HG03571 (cell line): Measurements from ENCODE around the gene NKAIN4.
"Not testable (repeated sequence)": the region's sequence is repeated elsewhere in the genome, so short reads cannot be mapped to it uniquely, and the experiment has no call there.

Experiments used
- ATAC-seq: cut with Tn5 transposase; IDR thresholded peaks from one replicate; pipeline ENCODE4 v1.9.1; 2021; ENCODE audit not compliant: unreplicated experiment

Gene NKAIN4

DNA sequence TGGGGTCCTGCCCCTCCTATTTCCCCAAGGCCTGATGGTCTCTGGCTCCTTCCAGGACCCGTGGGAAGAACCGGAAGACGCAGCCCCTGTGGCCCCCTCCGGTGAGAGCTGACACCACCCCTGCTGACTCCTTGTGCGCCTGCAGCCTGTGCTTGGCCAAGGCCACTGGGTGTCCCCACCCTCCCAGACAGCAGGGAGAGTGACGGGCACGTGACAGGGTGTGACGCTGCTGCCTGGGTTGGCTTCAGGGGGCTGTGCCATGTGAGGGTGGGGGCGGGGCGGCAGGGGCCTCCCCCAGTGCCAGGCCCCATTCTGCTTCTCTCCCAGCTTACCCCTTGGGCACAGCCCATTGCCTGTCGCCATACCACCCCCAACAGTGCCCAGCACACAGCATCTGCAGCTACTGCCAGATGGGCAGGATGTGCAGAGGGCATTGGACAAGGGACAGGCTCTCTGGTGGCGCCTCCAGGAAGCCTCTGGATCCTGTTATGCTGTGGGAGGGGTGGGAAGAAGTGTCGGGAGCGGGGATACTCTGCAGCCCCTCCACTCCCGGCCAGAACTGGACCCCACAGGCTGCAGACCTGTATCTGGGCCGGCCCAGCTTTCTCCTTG lies 15.6 kb downstream of the NKAIN4 start:
- ATAC-seq, result no peak

DNA sequence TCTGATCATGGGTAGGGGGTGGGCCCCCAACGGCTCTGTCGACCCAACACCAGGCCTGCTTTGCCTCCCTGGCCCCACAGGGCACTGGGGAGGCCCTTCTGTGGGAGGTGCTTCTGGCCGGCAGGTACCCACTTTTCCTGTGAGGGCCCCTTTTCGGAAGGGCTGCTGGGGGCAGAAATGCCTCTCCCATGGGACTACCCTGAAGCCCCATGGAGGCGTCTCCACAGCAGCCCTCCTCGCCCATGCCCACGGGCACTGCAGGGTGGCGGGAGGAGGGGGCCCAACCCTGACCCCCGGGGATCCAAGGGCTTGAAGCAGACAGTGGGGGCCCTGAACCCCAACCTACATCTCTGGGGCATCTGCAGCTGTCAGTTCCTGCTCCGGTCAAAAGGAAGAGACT lies 16.2 kb downstream of the NKAIN4 start:
- no peak for ATAC-seq

DNA sequence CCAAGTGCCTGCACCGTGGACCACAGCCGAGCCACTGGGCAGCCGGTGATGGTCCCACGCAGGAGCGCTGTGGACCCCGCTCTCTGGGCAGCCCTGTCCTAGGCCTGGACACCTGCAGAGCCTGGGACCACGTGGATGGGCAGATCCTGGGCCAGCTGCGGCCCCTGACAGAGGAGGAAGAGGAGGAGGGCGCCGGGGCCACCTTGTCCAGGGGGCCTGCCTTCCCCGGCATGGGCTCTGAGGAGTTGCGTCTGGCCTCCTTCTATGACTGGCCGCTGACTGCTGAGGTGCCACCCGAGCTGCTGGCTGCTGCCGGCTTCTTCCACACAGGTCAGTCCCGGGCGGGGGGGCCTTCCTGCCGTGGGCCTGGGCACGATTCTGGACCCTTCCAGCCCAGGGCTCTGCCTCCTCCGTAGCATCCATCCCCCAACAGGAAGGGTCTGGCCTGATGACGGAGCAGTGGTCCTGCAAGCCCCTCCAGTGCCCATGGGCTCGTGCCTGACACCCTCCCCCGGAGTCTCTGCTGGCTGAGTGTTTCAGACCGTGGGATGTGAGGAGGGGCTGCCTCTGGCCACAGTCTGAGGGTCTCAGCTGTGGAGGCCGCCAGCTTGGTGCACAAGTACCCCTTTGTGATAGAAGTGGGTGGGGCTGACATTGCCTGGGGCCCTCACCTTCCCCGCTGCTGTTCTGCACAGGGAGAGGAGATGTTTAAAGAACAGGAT lies 18.0 kb downstream of the NKAIN4 start:
- no peak for ATAC-seq

DNA sequence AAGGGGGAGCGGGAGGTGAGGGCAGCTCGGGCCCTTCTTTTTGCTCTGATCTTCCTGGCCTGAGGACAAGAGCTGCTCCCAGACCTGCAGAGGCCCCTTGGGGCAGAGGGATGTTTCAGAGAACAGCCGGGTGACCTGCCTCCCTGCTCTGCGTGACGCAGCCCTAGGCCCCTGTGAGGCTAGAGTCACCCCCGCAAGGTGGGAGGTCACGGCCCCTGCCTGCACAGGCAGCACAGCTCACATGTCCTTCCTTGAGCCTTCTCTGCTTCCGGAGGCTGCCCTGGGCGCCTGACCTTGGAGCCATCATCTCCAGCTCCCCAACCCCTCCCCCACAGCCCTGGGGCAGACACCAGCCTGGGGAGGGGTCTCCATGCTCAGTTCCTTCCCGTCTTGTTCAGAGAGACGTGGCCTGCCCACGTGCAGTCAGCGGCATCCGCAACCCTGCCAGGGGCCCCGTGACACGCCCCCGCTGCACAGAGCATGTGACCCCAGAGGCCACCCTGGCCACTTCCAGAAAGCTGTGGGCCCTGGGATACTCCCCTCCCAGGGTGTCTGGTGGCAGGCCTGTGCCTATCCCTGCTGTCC lies 18.8 kb downstream of the NKAIN4 start, which contains the start of gene BIRC7:
Gene BIRC7 (plus strand): TSS at position 507 of the 585 bp plus-strand sequence. CDS start 192 bp downstream, outside the sequence.
- no peak for ATAC-seq

DNA sequence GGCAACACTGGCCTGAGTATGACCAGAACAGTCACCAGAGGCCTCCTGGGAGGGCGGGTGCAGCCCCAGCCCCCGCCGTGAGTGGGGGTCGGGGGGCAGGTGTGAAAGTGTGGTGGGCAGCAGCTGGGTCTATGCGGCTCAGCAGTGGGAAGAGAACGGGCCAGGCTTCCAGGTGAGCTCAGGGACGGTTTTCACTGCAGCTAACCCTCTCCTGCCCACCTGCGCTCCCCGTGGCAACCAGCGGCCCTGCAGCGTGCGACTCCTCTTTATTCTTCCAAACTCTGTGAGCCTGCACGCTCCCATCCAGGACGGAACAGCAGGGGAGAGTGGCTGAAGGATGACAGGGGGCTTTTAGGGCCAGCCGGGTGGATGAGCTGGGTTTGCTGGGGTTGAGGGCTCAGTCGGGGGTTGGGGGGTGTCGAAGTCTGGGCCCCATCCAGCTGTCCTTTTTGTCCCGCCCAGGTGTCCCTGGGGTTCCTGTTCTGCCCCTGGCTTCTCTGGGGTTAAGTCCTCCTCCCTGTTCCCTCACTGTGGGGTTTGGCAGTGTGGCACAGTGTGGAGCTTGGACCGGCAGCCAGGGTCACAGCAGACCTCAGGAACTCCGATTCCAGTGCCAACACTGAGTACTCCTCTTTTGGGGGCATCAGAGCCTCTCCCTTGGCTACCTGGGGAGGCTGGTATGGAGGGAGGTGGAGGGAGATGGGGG lies 19.4 kb downstream of the NKAIN4 start:
- no peak for ATAC-seq

DNA sequence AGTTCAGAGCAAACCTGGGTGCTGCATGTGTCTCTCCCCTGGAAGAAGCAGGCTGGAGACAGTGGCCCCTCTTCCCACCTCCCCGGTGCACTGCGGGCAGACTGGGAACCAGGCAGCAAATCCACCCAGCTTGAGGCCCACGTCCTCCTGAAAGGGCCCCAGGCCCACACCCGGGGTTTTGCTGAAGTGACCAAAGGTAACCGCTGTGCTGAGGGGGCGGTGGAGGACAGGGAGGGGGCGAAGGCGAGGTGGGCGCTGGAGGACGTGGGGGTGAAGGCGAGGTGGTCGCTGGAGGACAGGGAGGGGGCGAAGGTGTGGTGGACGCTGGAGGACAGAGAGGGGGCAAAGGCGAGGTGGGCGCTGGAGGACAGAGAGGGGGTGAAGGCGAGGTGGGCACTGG lies 20.3 kb downstream of the NKAIN4 start:
- no peak for ATAC-seq

DNA sequence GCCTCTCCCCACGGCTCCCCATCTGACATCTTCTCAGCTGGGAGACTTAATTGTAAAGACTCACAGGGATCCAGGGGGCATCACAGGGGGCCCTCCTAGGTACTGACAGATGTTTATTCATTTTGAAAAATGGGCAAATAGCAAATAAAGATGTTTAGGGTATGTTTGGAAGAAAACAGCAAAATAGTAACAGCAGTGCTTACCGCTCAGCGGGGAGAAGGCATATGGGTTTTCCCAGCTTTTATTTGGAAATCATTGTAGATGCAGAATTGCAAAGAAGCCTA lies 21.3 kb downstream of the NKAIN4 start:
- no peak for ATAC-seq

DNA sequence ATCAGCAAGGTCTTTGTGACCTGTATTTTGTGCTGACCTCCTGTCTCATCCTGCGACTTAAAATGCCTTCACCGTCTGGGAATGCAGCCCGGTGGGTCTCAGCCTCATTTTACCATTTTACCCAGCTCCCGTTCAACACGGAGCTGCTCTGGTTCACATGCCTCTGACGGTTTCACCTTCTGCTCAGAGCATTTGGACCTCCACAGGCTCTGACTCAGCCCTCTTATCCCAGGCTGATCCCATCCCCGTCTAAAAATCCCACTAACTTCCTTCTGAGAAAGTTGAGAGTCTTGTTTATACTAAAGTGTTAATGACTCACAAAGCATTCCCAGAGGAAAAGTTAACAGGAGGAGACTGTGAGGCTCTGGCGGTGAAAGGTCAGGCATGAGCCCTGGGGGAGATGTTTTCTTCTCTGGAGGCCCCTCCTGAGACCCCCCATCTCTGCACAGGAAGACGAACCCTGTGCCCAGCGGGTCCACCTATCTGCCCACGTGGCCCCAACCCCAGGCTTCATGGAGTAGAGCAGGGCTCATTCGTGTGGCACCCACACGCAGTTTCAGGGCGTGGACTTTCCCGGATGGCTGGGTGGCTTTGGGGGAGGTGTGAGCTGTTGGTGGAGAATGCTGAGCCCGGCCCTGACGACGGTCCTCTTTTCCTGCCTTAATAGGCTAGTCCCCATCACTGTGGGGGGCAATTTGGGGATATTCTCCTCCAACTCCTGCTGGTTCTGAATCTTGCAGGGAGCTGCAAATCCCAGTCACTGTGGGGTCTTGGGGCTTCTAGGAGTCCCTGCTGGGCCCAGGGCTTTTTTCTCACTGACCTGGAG lies 21.8 kb downstream of the NKAIN4 start:
- ATAC-seq, result no peak

DNA sequence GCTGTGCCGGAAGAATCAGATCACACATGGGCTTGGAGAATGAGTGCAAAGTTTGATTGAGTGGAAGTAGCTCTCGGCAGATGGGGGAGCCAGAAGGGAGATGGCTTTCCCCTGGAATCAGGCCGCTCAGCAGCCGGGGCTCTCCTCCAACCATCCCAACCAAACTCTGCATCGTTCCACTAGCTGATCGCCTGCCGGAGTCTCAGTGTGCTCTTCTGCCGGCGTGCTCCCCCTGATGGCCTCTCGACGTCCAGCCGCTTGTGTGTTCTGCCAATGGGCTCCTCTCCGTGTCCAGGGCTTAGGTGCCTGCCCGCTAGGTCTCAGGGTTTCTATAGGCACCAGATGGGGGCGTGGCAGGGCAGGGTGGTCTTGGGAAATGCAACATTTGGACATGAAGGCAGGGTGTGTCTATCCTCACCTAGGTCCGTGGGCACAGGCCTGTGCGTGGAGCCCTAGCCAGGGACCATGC lies 23.4 kb downstream of the NKAIN4 start:
- ATAC-seq, result no peak

DNA sequence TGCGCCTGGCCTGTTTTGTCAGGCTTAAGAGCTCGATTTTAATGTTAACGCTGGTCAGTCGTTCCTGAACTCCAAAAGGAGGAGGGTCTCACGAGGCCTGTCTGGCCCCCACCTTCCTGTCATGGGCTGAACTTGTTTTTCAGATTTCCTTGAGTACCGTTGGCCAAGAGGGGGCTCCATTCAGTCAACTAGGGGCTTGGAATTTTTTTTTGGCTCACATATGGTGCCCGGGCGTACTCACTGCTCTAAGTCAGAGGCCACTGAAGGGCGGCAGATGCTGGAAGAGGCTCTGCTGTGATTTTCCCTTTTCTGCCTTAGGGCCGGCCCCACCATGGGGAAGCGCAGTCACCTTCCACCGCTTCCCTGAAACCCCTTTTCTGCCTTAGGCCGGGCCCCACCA lies 25.5 kb downstream of the NKAIN4 start:
- ATAC-seq, result no peak

DNA sequence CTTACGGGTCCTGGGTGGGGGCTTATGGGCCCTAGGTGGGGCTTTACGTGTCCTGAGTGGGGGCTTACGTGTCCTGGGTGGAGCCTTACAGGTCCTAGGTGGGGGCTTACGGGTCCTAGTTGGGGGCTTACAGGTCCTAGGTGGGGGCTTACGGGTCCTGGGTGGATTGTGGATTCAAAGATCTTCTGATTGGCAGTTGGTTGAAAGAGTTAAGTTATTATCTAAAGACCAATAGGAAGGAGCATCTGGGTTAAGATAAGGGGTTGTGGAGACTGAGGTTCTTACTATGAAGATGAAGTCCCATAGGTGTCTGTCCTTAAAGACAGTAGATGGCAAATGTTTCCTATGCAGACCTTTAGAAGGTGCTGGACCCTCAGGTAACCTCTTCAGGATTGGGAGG lies 27.0 kb downstream of the NKAIN4 start:
- ATAC-seq, result no peak

DNA sequence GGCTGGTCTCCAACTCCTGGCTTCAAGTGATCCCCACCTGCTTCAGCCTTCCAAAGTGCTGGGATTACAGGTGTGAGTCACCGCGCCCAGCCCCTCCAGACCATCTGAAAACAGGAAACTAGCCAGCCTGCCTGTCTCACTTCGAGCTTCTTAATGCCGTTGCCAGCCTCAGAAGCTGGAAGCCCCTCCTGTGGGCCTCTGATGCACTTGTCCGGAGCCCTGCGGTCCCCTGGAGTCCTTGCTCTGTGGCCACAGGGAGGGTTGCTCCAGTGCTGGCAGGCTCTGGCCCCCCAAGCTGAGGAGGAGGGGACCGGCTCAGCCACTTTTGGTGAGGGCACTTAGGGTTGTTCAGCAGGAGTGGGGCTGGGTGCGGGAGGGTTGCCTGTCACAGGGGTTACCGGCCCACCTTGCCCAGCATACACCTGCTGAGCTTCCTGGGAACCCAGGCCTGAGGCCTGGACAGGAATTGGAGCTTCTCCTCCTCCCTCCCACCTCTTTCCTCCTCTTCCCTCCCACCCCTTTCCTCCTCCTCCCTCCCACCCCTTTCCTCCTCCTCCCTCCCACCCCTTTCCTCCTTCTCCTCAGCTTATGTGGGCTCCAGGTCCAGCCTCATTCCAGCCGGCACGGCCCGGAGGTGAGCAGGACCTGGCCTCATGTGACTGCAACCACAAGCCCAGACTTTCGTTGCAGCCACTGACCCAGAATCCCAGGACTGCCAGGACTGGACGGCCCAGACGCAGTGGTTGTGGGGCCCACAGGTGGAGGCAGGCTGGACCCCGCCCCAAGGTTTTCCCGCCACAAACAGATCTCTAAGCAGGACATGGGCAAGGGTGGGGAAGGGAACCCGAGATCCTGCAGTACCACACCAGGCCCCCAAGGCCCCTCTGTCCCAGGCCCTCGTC lies 28.0 kb downstream of the NKAIN4 start:
- ATAC-seq, result no peak

DNA sequence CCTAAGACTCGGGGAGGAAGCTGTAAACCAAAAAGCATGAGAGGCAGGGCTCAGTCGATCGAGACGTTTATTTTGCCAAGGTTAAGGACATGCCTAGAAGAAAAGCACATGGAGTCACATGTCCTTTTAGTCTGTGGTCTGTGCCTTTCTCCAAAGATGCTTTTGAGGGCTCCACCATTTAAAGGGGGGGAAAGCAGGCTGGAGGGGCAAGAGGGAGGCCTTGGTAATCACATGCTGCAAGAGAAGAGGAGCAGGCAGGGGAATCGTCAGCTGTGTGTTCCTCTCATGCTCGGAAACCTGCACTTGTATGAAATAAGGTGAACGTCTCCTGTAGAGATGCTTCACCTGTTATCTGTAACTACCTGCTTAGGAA lies 29.2 kb downstream of the NKAIN4 start:
- no peak for ATAC-seq

DNA sequence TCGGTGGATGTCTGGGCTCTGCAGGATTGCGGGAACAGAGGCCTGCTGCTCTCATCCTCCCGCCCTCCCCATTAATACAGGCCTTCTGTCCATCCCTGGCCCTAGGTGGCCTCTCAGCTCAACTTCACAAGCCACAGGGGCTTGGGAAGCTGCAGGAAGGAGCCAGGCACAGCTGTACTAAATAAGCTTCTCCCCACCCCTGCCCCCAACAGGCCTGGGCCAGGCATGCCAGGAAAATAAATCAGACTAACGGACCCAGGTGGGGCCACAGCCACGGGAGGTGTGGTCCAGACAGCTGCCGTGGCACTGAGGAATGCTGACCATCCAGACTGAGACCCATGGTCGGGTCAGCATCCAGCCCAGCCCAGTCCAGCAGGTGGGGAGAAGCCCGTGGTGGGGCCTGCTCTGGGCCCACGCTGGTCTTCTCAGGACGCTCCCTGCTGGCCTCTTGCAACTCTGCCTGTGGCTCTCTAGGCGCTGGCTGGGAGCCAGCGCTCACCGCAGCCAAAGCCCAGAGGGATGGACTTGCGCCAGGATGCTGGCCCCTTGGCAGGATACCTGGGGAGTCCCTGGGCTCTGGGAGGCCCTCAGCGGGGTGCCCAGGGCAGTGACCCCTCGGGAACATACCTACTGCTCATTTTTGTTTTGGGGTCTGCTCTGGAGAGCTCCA lies 29.7 kb downstream of the NKAIN4 start:
- no peak for ATAC-seq

DNA sequence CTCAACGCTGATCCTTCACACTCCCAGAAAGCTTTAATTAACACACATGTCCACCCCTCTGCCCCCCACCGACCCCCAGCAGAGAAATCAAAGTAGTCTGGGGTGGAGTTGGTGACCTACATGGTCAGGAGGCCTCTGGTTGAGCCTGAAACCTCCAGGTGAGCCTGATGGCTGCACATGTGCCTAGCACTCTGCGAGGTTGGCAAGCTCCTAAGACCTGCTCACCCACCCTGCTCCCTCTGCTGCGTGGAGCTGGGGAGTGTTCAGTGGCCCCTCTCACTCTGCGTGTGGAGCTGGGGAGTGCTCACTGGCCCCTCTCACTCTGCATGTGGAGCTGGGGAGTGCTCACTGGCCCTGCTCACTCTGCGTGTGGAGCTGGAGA lies 30.4 kb downstream of the NKAIN4 start:
- no peak for ATAC-seq

DNA sequence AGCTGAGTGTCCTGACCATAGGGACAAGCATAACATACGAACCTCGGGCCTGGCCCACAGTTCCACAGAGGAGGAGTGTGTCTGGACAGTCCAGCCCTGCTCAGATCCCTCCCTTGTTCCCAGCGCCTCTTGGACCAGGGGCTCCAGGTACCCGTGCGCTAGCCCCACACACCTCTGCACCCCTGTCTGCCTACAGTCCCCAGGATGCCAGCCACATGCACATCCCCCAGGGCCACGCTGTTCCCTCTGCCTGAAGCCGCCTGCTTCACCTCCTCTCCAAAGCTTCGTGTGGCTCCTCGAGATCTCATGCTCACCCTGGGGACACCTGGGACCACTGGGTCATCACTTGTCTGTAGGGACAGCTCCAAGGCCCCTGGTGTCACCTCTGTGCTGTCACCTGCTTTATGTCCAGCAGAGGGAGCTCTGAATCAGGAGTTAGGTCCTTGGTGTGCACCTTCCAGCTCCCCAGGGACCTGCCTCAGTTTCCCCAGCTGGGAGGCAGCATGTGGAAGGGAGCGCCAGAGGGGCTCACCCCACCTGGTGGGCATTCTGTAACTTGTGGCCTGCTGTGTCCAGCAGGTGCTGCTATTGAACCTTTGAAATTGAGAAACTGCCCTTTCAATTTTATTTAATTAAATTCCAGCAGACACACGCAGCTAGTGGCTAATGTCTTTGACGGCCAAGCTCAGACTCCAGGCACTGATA lies 31.0 kb downstream of the NKAIN4 start:
- ATAC-seq, result no peak

DNA sequence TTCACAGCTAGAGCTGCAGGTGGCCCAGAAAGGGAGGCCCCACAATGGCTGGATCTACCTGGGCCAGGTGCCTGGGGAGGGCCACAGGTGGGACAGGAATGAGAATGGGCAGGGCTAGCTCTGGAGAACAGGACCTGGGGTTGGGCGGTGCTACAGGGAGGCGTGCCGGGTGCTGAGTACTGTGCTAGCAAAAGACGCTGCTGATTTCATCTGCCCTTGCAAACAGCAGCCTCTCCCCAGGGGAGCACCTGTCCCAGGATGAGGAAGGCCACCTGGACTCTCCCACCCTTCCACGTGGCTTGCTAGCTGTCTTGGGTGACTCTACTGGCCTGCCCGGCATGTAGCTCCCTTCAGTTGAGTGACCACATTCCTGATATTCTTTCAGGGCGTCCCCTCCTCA lies 31.7 kb downstream of the NKAIN4 start:
- no peak for ATAC-seq

DNA sequence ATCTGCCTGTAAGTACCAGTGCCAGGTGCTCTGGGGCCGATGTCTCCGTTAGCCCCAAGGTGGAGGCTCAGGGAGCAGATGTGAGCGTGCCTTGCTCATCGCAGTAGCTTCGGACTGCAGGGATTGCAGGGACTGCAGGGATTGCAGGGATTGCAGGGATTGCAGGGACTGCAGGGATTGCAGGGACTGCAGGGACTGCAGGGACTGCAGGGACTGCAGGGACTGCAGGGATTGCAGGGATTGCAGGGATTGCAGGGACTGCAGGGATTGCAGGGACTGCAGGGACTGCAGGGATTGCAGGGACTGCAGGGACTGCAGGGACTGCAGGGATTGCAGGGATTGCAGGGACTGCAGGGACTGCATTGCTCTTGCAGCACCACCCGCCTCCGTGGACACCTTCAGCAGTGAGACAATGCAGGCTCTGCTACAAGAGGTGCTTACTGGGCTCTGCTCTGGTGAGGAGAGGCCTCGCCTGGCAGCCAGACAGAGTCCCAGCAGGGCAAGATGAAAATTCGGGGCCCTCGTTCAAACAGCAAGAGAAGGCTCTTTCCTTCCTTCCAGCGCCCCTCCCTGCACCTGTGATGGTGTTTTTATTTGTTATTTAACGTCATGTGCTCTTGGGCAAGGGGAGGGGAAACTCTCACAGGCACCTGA lies 32.7 kb downstream of the NKAIN4 start:
- ATAC-seq, result not testable (repeated sequence)
